ENCODE measurements around the gene SH2B3. TPM values are rescaled to one million over a fixed set of nuclear protein-coding genes. Genes with fewer than 3 reads are reported as not detected.

SH2B3 gene
- total and polyA plus RNA-seq, 7 experiments from 2014 or later = 3.5 to 71.4 (median 19.7) TPM

DNA sequence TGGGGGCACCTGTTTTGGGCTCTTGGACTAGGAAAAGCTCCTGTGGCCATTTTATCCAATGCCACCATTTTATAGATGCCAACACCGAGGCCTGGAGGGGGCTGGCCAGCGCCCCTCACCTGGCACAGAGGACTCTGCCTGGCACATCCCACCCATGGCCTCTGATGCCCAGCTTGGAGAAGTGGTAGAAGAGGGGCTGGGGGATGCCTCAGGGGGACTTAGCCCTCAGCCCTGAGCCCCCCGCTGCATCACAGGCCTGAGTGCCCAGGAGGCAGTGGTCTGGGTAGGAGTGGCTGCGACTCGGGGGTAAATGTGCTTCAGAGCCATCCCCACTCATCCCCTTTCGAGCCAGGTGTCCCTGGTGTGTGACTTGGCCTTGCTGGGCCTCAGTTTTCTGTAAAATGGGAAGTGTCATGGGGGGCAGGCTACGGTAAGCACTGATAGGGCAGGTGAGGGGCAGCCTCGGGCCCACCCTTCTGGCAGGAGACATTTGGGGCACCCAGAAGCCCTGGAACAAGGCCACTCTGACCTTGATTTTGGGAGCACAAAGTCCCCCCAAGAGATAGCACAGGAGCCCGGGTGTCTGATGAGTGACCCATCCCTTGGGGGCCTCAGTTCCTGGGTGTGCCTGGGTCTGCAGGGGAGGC, 22.5 kb downstream of the SH2B3 start:
- peak overlapping the region in 9 of 10 donors; percentile 45 to 97 (median 72) for H3K4me3 Mint-ChIP-seq
- Histone ChIP-seq H3K36me3 (ENCODE audit: control insufficient read depth in 2 of 3, insufficient read depth in 3 of 3, low read length in 3 of 3) (no peaks in the 10 kb centered on the region), H3K27ac (ENCODE audit: low read depth, low read length) (peak overlapping the region; percentile 94), H3K4me3 (ENCODE audit: low read length) (no peak overlapping the region), H3K9me3 (ENCODE audit: control insufficient read depth in 2 of 3, low read length in 3 of 3) (no peaks in the 10 kb centered on the region), H3K4me1 (ENCODE audit: control insufficient read depth in 2 of 2, insufficient read depth in 2 of 2, low read length in 2 of 2) (peaks cover 84 to 88% of the 10 kb centered on the region in 2 donors), H3K27me3 (ENCODE audit: control insufficient read depth in 2 of 2, insufficient read depth in 2 of 2, low read length in 2 of 2) (no peaks in the 10 kb centered on the region)
- CTCF ChIA-PET = interaction anchor here (0.7 to 2.3 kb wide), 5 partner anchors 20 to 32 kb away, joined by 3 to 7 read pairs (median 4); no protein-coding TSS in a partner anchor
- H3K27ac Mint-ChIP-seq = peak overlapping the region; percentile 89 to 99 (median 93)
- intact Hi-C loops (cut with micrococcal nuclease) = no loop called here
- H3K36me3 Mint-ChIP-seq = peaks cover 0 to 10% (median 4%) of the 10 kb centered on the region in 5 donors
- POLR2A ChIA-PET = interaction anchor here (0.9 to 9.3 kb wide), 5 partner anchors 7 to 23 kb away, joined by 3 to 127 read pairs (median 12); partner anchors contain the start of gene SH2B3
- ATAC-seq (no peak), DNase-seq (no peak)
- peaks cover 66 to 90% (median 78%) of the 10 kb centered on the region in 7 donors for H3K4me1 Mint-ChIP-seq
- no peaks in the 10 kb centered on the region for H3K9me3 Mint-ChIP-seq
- no peaks in the 10 kb centered on the region for H3K27me3 Mint-ChIP-seq

DNA sequence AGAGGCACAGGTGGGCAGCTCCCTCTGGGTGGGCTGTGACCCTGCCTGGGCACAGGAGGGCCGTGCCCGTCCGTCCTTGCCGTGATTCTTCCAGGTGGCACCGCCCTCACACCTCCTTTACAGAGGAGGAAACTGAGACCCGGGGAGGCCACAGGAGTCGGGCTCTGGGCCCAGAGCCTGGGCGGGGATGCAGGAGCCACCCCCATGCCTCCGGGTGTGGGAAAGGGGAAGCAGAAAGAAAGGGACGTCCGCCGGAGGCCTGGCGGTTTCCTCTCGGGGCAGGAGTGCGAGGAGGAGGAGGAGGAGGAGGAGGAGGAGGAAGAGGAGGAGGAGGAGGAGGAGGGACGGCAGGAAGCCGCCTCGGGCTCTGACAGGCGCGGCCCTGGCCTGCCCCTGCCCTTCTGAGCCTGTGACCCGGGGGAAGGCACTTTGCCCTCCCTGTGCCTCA, 23.0 kb downstream of the SH2B3 start:
- H3K4me1 Mint-ChIP-seq = peaks cover 71 to 95% (median 84%) of the 10 kb centered on the region in 7 donors
- H3K9me3 Mint-ChIP-seq = no peaks in the 10 kb centered on the region
- DNase-seq = no peak
- Histone ChIP-seq H3K4me3 (ENCODE audit: low read length) (no peak overlapping the region), H3K27ac (ENCODE audit: low read depth, low read length) (peak overlapping the region; percentile 94), H3K36me3 (ENCODE audit: control insufficient read depth in 2 of 3, insufficient read depth in 3 of 3, low read length in 3 of 3) (no peaks in the 10 kb centered on the region), H3K27me3 (ENCODE audit: control insufficient read depth in 2 of 2, insufficient read depth in 2 of 2, low read length in 2 of 2) (no peaks in the 10 kb centered on the region), H3K9me3 (ENCODE audit: control insufficient read depth in 2 of 3, low read length in 3 of 3) (no peaks in the 10 kb centered on the region), H3K4me1 (ENCODE audit: control insufficient read depth in 2 of 2, insufficient read depth in 2 of 2, low read length in 2 of 2) (peaks cover 88 to 93% of the 10 kb centered on the region in 2 donors)
- intact Hi-C loops (cut with micrococcal nuclease) = no loop called here
- POLR2A ChIA-PET = interaction anchor here (0.8 to 9.3 kb wide), 5 partner anchors 10 to 32 kb away, joined by 3 to 127 read pairs (median 9); partner anchors contain the start of gene SH2B3
- H3K27ac Mint-ChIP-seq = peak overlapping the region; percentile 89 to 99 (median 93)
- peak; percentile 21 for ATAC-seq
- peaks cover 0 to 13% (median 4%) of the 10 kb centered on the region in 5 donors for H3K36me3 Mint-ChIP-seq
- peak overlapping the region; percentile 45 to 97 (median 78) for H3K4me3 Mint-ChIP-seq
- no peaks in the 10 kb centered on the region for H3K27me3 Mint-ChIP-seq
- CTCF ChIA-PET = interaction anchor here (2.3 to 2.4 kb wide), 2 partner anchors 22 to 30 kb away, joined by 6 to 16 read pairs; no protein-coding TSS in a partner anchor

DNA sequence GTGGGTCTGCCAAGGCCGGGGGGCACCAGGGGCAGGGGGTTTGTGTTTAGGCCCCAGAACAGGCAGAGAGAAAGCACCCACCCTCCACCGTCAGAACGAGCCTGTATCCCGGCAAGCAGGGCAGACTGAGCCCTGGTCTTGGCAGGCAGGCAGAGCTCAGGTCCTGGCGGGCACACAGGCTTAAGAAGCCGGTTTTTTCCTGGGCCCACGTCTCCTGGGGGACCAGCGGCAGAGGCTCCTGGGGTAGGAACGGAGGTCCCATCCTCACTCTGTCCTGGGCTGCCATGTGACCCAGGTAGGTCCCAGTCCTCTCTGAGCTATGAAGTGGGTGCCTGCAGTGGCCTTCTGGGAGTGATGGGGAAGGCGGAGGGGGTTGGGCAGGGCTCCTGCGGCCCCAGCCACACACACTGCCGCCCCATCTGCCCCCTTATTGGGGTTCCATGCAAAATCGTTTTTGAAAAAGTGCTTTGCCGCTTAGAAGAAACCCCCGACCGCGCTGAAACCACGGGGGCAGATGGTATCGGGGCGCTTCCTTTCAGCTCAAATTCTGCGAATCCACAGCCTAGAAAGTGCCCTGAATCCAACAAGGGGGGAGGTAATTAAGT, 24.2 kb downstream of the SH2B3 start:
- Histone ChIP-seq H3K4me1 (ENCODE audit: control insufficient read depth in 2 of 2, insufficient read depth in 2 of 2, low read length in 2 of 2) (peaks cover 92% of the 10 kb centered on the region in 2 donors), H3K27ac (ENCODE audit: low read depth, low read length) (peak overlapping the region; percentile 94), H3K36me3 (ENCODE audit: control insufficient read depth in 2 of 3, insufficient read depth in 3 of 3, low read length in 3 of 3) (no peaks in the 10 kb centered on the region), H3K9me3 (ENCODE audit: control insufficient read depth in 2 of 3, low read length in 3 of 3) (no peaks in the 10 kb centered on the region), H3K27me3 (ENCODE audit: control insufficient read depth in 2 of 2, insufficient read depth in 2 of 2, low read length in 2 of 2) (no peaks in the 10 kb centered on the region), H3K4me3 (ENCODE audit: low read length) (peak overlapping the region; percentile 62)
- ChIA-PET CTCF (interaction anchor here (0.6 to 2.4 kb wide), 7 partner anchors 12 to 35 kb away, joined by 3 to 16 read pairs (median 4); no protein-coding TSS in a partner anchor), POLR2A (interaction anchor here (0.6 to 9.3 kb wide), 6 partner anchors 9 to 267 kb away, joined by 5 to 127 read pairs (median 9); partner anchors contain the start of gene SH2B3)
- DNase-seq = peak; percentile 36 to 75 (median 53)
- H3K9me3 Mint-ChIP-seq = no peaks in the 10 kb centered on the region
- H3K4me3 Mint-ChIP-seq = peak overlapping the region; percentile 77 to 97 (median 86)
- ATAC-seq = peak; percentile 42
- H3K4me1 Mint-ChIP-seq = peaks cover 76 to 96% (median 90%) of the 10 kb centered on the region in 7 donors
- H3K36me3 Mint-ChIP-seq = peaks cover 0 to 21% (median 4%) of the 10 kb centered on the region in 5 donors
- peak overlapping the region; percentile 97 to 99 (median 98) for H3K27ac Mint-ChIP-seq
- H3K27me3 Mint-ChIP-seq = no peaks in the 10 kb centered on the region
- intact Hi-C loops (cut with micrococcal nuclease) = loop anchor here (1.0 to 5.0 kb wide), 5 partner anchors 15 to 582 kb away; partner anchors contain the start of genes ERP29 (in 1 of the 2), SH2B3 (in 1 of the 2) and TMEM116 (in 1 of the 2)

DNA sequence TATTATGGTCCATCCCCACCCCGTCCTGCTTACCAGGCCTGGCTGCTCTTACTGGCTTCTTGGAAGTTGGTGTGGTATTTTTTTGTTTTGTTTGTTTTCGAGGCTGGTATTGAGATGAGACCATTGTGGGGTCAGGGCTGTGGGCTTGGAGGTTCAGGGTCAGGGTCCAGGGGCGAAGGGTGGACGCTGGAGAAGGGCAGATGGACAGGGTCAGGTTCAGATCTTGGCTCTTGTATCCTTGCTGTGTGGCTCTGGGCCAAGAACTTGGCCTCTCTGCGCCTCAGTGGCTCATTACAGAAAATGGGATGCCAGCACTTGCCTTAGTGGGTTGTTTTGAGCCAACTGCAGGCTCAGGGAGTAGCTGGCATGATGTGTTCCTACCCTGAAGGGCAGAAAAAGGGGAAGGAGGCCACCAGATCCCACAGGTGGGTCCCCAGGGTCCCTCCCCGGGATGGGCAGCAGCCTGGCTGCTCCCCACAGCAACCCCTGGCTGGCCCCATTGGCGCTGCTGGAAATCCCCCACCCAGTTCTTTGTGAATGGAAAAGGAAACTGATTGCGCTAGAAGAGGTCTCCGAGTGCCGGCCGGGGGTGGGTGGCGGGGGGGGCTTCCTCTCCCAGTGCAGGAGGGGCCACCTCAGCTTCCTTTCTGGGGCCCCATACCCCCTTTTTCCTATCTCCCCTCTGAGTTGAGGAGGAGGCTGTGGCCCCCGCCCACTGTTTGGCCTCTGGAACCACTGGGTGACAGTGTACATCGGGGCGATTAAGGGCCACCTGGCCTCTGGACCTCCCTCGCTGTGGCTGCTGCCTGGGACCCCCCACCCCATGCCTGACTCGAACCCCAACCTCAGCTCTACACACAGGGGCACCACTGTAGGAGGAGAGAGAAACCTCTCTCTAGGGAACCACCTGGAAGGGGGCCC, 25.0 kb downstream of the SH2B3 start:
- peak overlapping the region; percentile 62 for H3K4me3 ChIP-seq (ENCODE audit: low read length)
- H3K4me3 Mint-ChIP-seq = peak overlapping the region; percentile 81 to 97 (median 86)

DNA sequence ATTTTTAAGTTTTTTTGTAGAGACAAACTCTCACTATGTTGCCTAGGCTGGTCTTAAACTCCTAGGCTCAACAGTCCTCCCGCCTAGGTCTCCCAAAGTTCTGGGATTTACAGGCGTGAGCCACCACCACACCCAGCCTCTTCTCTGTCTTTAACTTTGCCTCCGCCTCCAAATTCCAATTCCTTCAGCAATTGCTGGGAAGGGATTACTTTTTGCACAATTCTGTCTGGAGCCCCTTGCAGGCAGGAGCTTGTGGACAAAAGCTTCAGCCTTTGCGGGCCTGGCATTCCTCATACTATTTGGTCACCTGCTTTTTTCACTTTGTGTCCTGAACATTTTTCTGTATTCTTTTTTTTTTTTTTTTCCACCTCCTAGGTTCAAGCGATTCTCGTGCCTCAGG, 26.0 kb downstream of the SH2B3 start:
- Histone ChIP-seq H3K9me3 (ENCODE audit: control insufficient read depth in 2 of 3, low read length in 3 of 3) (no peaks in the 10 kb centered on the region), H3K27ac (ENCODE audit: low read depth, low read length) (peak overlapping the region; percentile 94), H3K4me1 (ENCODE audit: control insufficient read depth in 2 of 2, insufficient read depth in 2 of 2, low read length in 2 of 2) (peaks cover 91 to 92% of the 10 kb centered on the region in 2 donors), H3K27me3 (ENCODE audit: control insufficient read depth in 2 of 2, insufficient read depth in 2 of 2, low read length in 2 of 2) (no peaks in the 10 kb centered on the region), H3K36me3 (ENCODE audit: control insufficient read depth in 2 of 3, insufficient read depth in 3 of 3, low read length in 3 of 3) (no peaks in the 10 kb centered on the region), H3K4me3 (ENCODE audit: low read length) (no peak overlapping the region)
- H3K4me3 Mint-ChIP-seq = peak overlapping the region; percentile 79 to 97 (median 84)
- ChIA-PET CTCF (interaction anchor here (0.8 to 4.4 kb wide), 4 partner anchors 18 to 33 kb away, joined by 3 to 31 read pairs (median 4); no protein-coding TSS in a partner anchor), POLR2A (interaction anchor here (0.6 to 9.3 kb wide), 4 partner anchors 8 to 23 kb away, joined by 3 to 127 read pairs (median 11); partner anchors contain the start of gene SH2B3)
- no peak for ATAC-seq
- no peak for DNase-seq
- H3K27me3 Mint-ChIP-seq = no peaks in the 10 kb centered on the region
- H3K9me3 Mint-ChIP-seq = no peaks in the 10 kb centered on the region
- intact Hi-C loops (cut with micrococcal nuclease) = loop anchor here (1.0 to 5.0 kb wide), 3 partner anchors 13 to 581 kb away; partner anchors contain the start of genes ERP29 (in 1 of the 2) and TMEM116 (in 1 of the 2)
- H3K27ac Mint-ChIP-seq = peak overlapping the region; percentile 97 to 99 (median 99)
- H3K4me1 Mint-ChIP-seq = peaks cover 77 to 96% (median 90%) of the 10 kb centered on the region in 7 donors
- H3K36me3 Mint-ChIP-seq = peaks cover 0 to 23% (median 0%) of the 10 kb centered on the region in 5 donors

More for the DNA sequence above, 25.0 kb downstream of the SH2B3 start:
- DNase-seq = peak; percentile 46 to 85 (median 65)
- Histone ChIP-seq H3K9me3 (ENCODE audit: control insufficient read depth in 2 of 3, low read length in 3 of 3) (no peaks in the 10 kb centered on the region), H3K27me3 (ENCODE audit: control insufficient read depth in 2 of 2, insufficient read depth in 2 of 2, low read length in 2 of 2) (no peaks in the 10 kb centered on the region), H3K4me1 (ENCODE audit: control insufficient read depth in 2 of 2, insufficient read depth in 2 of 2, low read length in 2 of 2) (peaks cover 91 to 92% of the 10 kb centered on the region in 2 donors), H3K36me3 (ENCODE audit: control insufficient read depth in 2 of 3, insufficient read depth in 3 of 3, low read length in 3 of 3) (no peaks in the 10 kb centered on the region), H3K27ac (ENCODE audit: low read depth, low read length) (peak overlapping the region; percentile 94)
- ATAC-seq = peak; percentile 46
- peak overlapping the region; percentile 97 to 99 (median 99) for H3K27ac Mint-ChIP-seq
- H3K27me3 Mint-ChIP-seq = no peaks in the 10 kb centered on the region
- ChIA-PET CTCF (interaction anchor here (0.6 to 4.4 kb wide), 9 partner anchors 12 to 36 kb away, joined by 3 to 31 read pairs (median 4); no protein-coding TSS in a partner anchor), POLR2A (interaction anchor here (1.5 to 9.3 kb wide), 5 partner anchors 8 to 22 kb away, joined by 5 to 127 read pairs (median 10); partner anchors contain the start of gene SH2B3)
- intact Hi-C loops (cut with micrococcal nuclease) = loop anchor here (1.0 to 5.0 kb wide), 6 partner anchors 14 to 582 kb away; partner anchors contain the start of genes ERP29 (in 1 of the 2), SH2B3 (in 1 of the 2) and TMEM116 (in 1 of the 2)
- H3K4me1 Mint-ChIP-seq = peaks cover 77 to 96% (median 90%) of the 10 kb centered on the region in 7 donors
- no peaks in the 10 kb centered on the region for H3K9me3 Mint-ChIP-seq
- H3K36me3 Mint-ChIP-seq = peaks cover 0 to 21% (median 3%) of the 10 kb centered on the region in 5 donors
